Measurements from ENCODE around the gene TICRR. TPM values are rescaled to one million over a fixed set of nuclear protein-coding genes. Genes with fewer than 3 reads are reported as not detected.

TICRR gene
- total RNA-seq, 2 donors from 2014 or later: 0.21 to 0.22 TPM

GRCh38 chr15:89627256-89627970 lies 52.1 kb downstream of the TICRR start:
- no peaks in the 10 kb centered on the region for H3K9me3 ChIP-seq (ENCODE audit: control insufficient read depth, low read length, poor library complexity, severe bottlenecking)
- no peak overlapping the region for H3K4me3 Mint-ChIP-seq
- H3K27me3 Mint-ChIP-seq: no peaks in the 10 kb centered on the region
- no peak overlapping the region for H3K27ac Mint-ChIP-seq
- ATAC-seq: no peak
- H3K36me3 Mint-ChIP-seq (ENCODE audit: low read depth): no peaks in the 10 kb centered on the region
- no peaks in the 10 kb centered on the region for H3K4me1 Mint-ChIP-seq
- DNase-seq: no peak

DNA sequence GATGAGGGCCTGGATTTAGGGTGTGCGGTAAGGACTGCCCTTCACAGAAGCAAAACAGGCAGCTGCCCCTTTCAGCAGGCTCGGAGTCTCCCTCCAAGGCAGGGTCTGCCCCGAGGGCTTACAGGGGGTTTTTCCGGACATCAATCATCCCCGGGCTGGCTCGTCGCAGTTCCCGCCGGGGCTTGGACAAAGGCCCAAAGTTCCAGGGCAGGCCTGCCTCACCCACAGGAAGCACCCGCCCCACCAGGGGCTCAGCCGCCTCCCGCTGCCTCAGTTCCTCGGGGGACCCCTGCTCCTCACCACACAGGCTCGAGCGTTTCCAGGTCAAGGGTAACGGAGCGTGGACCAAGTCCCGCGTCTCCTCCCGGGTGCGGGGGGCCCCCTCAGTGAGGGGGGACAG lies 53.0 kb downstream of the TICRR start:
- Mint-ChIP-seq H3K36me3 (ENCODE audit: low read depth) (no peaks in the 10 kb centered on the region), H3K4me1 (no peaks in the 10 kb centered on the region), H3K27me3 (peaks cover 6% of the 10 kb centered on the region), H3K27ac (no peak overlapping the region), H3K4me3 (no peak overlapping the region)
- no peak for DNase-seq
- no peak for ATAC-seq
- no peaks in the 10 kb centered on the region for H3K9me3 ChIP-seq (ENCODE audit: control insufficient read depth, low read length, poor library complexity, severe bottlenecking)

- DNase-seq: no peak
- no peak overlapping the region for H3K4me3 Mint-ChIP-seq
- no peak overlapping the region for H3K27ac Mint-ChIP-seq
- peaks cover 13% of the 10 kb centered on the region for H3K27me3 Mint-ChIP-seq
- no peak for ATAC-seq
- H3K9me3 ChIP-seq (ENCODE audit: control insufficient read depth, low read length, poor library complexity, severe bottlenecking): no peaks in the 10 kb centered on the region
- no peaks in the 10 kb centered on the region for H3K4me1 Mint-ChIP-seq
- H3K36me3 Mint-ChIP-seq (ENCODE audit: low read depth): no peaks in the 10 kb centered on the region
Observed at GRCh38 chr15:89628806-89629715, 53.8 kb downstream of the TICRR start.

DNA sequence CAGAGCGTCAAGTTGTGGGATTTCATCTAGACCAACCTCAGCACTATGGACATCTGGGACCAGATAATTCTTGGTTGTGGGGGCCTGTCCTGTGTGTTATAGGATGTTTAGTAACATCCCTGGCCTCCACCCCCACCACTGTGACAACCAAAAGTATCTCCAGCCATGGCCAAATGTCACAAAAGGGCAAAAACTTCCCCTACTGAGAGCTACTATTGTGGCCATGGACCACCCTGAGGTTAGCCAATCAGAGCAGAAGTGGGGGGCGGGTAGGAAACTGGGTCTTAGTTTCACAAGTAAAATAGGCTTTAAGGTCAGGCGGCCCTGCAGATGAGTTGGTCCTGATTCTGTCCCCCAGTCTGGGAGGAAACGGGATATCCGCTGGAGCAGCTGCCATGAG lies 54.6 kb downstream of the TICRR start:
- H3K27ac Mint-ChIP-seq: no peak overlapping the region
- ATAC-seq: no peak

DNA sequence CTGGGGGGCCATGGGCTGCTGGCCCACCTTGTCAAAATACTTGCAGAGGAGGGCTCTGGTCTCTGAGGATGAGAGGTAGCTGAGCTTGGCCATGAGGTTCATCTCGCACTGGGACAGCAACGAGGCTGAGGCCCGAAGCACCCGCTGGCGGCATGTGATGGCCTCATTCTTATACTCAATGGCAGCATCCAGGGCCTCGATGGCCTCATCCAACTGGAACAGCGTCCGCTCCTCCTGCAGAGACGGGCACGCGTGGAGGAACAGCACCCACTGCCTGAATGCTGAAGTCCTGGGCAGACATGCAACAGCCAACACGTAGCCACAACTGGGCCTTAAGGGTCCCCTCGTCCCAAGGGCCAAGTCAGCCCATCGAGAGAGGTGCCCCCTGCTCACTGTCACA lies 55.0 kb downstream of the TICRR start:
- Mint-ChIP-seq H3K27ac (no peak overlapping the region), H3K4me1 (no peaks in the 10 kb centered on the region), H3K36me3 (ENCODE audit: low read depth) (no peaks in the 10 kb centered on the region), H3K27me3 (peaks cover 13% of the 10 kb centered on the region), H3K4me3 (no peak overlapping the region)
- no peaks in the 10 kb centered on the region for H3K9me3 ChIP-seq (ENCODE audit: control insufficient read depth, low read length, poor library complexity, severe bottlenecking)
- ATAC-seq (no peak), DNase-seq (no peak)

More for the DNA sequence above, 54.6 kb downstream of the TICRR start:
- Mint-ChIP-seq H3K36me3 (ENCODE audit: low read depth) (no peaks in the 10 kb centered on the region), H3K4me3 (no peak overlapping the region), H3K27me3 (peaks cover 13% of the 10 kb centered on the region), H3K4me1 (no peaks in the 10 kb centered on the region)
- H3K9me3 ChIP-seq (ENCODE audit: control insufficient read depth, low read length, poor library complexity, severe bottlenecking): no peaks in the 10 kb centered on the region
- no peak for DNase-seq

GRCh38 chr15:89630974-89631901 lies 56.0 kb downstream of the TICRR start:
- no peak overlapping the region for H3K4me3 Mint-ChIP-seq
- no peaks in the 10 kb centered on the region for H3K36me3 Mint-ChIP-seq (ENCODE audit: low read depth)
- H3K9me3 ChIP-seq (ENCODE audit: control insufficient read depth, low read length, poor library complexity, severe bottlenecking): no peaks in the 10 kb centered on the region
- ATAC-seq (no peak), DNase-seq (no peak)
- H3K27ac Mint-ChIP-seq: no peak overlapping the region
- no peaks in the 10 kb centered on the region for H3K4me1 Mint-ChIP-seq
- H3K27me3 Mint-ChIP-seq: peaks cover 13% of the 10 kb centered on the region

DNA sequence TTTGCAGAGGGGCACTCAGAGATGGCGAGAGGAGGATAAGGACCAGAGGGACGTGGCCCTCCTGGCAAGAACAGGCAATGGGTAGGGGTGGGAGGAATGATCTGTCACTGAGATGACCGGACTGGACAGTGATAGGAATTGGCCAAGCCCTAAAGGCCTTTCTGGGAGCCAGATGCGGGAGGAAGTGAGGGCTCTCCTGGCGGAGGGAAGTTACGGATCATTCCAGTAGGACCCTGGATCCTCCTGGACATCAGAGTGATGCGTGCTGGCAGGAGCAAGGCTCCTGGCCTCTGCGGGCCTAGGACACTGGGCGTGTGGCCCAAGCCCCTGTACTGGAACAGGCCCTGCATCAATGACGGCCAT lies 56.6 kb downstream of the TICRR start:
- no peaks in the 10 kb centered on the region for H3K4me1 Mint-ChIP-seq
- no peaks in the 10 kb centered on the region for H3K9me3 ChIP-seq (ENCODE audit: control insufficient read depth, low read length, poor library complexity, severe bottlenecking)
- no peak overlapping the region for H3K27ac Mint-ChIP-seq
- no peak overlapping the region for H3K4me3 Mint-ChIP-seq
- H3K36me3 Mint-ChIP-seq (ENCODE audit: low read depth): no peaks in the 10 kb centered on the region
- ATAC-seq (no peak), DNase-seq (no peak)
- H3K27me3 Mint-ChIP-seq: peaks cover 13% of the 10 kb centered on the region

DNA sequence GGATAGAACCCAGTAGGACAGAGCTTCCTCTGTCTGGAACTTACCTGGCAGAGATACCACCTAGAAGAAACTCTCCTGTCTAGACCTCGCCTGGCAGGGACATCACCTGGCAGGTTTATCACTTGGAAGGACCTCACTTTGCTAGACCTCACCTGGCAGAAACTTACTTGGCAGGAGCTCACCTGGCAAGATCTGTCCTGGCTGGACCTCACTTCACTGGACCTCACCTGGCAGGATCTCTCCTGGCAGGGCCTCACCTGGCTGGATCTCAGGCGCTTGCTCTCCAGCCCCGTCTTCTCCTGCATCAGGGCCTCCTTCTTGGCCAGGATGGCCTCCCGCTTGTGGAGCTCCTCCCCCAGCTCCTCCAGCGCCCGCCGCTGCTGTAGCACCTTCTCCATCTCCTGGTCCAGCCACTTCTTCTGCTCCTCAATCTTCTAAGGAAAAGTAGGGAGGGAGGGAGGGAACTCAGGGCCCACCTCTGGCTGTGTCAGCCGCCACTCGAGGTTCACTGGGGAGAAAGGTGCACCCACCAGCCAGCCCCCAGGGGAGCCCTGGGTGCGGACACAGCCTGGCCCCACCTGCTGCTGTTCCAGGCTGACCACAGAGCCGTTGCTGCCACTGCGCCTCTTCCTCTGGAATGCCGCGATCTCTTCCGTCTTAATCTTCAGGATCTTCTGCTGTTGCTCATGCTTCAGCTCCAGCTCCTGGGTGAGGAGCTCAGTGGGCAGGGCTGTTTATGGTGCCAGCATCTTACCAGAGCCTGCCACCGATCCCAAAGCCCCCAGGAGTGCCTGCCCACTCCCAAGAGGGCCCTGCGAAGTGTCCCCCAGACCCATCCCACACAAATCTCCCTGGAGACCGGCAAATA lies 57.5 kb downstream of the TICRR start:
- H3K4me1 Mint-ChIP-seq: no peaks in the 10 kb centered on the region
- H3K9me3 ChIP-seq (ENCODE audit: control insufficient read depth, low read length, poor library complexity, severe bottlenecking): no peaks in the 10 kb centered on the region
- H3K27ac Mint-ChIP-seq: no peak overlapping the region
- no peak for DNase-seq
- no peaks in the 10 kb centered on the region for H3K36me3 Mint-ChIP-seq (ENCODE audit: low read depth)
- no peak for ATAC-seq
- no peak overlapping the region for H3K4me3 Mint-ChIP-seq
- peaks cover 13% of the 10 kb centered on the region for H3K27me3 Mint-ChIP-seq

- no peaks in the 10 kb centered on the region for H3K4me1 Mint-ChIP-seq
- ATAC-seq (no peak), DNase-seq (no peak)
- no peaks in the 10 kb centered on the region for H3K9me3 ChIP-seq (ENCODE audit: control insufficient read depth, low read length, poor library complexity, severe bottlenecking)
- no peak overlapping the region for H3K27ac Mint-ChIP-seq
- peaks cover 13% of the 10 kb centered on the region for H3K27me3 Mint-ChIP-seq
- H3K36me3 Mint-ChIP-seq (ENCODE audit: low read depth): no peaks in the 10 kb centered on the region
- H3K4me3 Mint-ChIP-seq: no peak overlapping the region
Observed at GRCh38 chr15:89633585-89633984, 58.3 kb downstream of the TICRR start.

- Mint-ChIP-seq H3K4me3 (no peak overlapping the region), H3K27ac (no peak overlapping the region), H3K36me3 (ENCODE audit: low read depth) (no peaks in the 10 kb centered on the region), H3K4me1 (no peaks in the 10 kb centered on the region), H3K27me3 (peaks cover 4% of the 10 kb centered on the region)
- no peaks in the 10 kb centered on the region for H3K9me3 ChIP-seq (ENCODE audit: control insufficient read depth, low read length, poor library complexity, severe bottlenecking)
- no peak for ATAC-seq
- no peak for DNase-seq
Observed at GRCh38 chr15:89640245-89640644, 65.0 kb downstream of the TICRR start.

GRCh38 chr15:89641053-89641452 lies 65.8 kb downstream of the TICRR start:
- Mint-ChIP-seq H3K27ac (no peak overlapping the region), H3K36me3 (ENCODE audit: low read depth) (no peaks in the 10 kb centered on the region), H3K27me3 (peaks cover 4% of the 10 kb centered on the region), H3K4me3 (no peak overlapping the region), H3K4me1 (peaks cover 2% of the 10 kb centered on the region)
- H3K9me3 ChIP-seq (ENCODE audit: control insufficient read depth, low read length, poor library complexity, severe bottlenecking): no peaks in the 10 kb centered on the region
- DNase-seq (no peak), ATAC-seq (no peak)

GRCh38 chr15:89642106-89642505 lies 66.8 kb downstream of the TICRR start:
- ATAC-seq (no peak), DNase-seq (no peak)
- no peaks in the 10 kb centered on the region for H3K36me3 Mint-ChIP-seq (ENCODE audit: low read depth)
- H3K27me3 Mint-ChIP-seq: peaks cover 4% of the 10 kb centered on the region
- no peak overlapping the region for H3K27ac Mint-ChIP-seq
- H3K9me3 ChIP-seq (ENCODE audit: control insufficient read depth, low read length, poor library complexity, severe bottlenecking): no peaks in the 10 kb centered on the region
- H3K4me3 Mint-ChIP-seq: no peak overlapping the region
- H3K4me1 Mint-ChIP-seq: peaks cover 4% of the 10 kb centered on the region
